DOHH2 (cell line): Measurements from ENCODE around the gene DDR1.

Experiments
- H3F3A ChIP-seq: fragments of 200-600 bp; sonication (generic), shearing (Covaris generic); 2 replicates; pipeline ENCODE4 v1.6.0; 2016; ENCODE audit warnings: antibody characterized with exemption, mild to moderate bottlenecking; ENCODE audit not compliant: control insufficient read depth, insufficient read depth
- H3K27ac ChIP-seq: fragments of 200-600 bp; sonication (generic); 2 replicates; pipeline ENCODE4 v1.5.1; 2014; ENCODE audit warnings: low read depth, mild to moderate bottlenecking, low read length, moderate library complexity
- H3K27me3 ChIP-seq: fragments of 200-600 bp; sonication (generic); 2 replicates; pipeline ENCODE4 v1.6.1; 2014; ENCODE audit warnings: mild to moderate bottlenecking, low read length, mixed read lengths; ENCODE audit not compliant: control insufficient read depth
- H3K36me3 ChIP-seq: fragments of 200-600 bp; sonication (generic); 2 replicates; pipeline ENCODE4 v1.6.1; 2014; ENCODE audit warnings: mild to moderate bottlenecking, low read length, moderate library complexity, mixed read lengths; ENCODE audit not compliant: control insufficient read depth
- H3K4me1 ChIP-seq: fragments of 200-600 bp; sonication (generic); 2 replicates; pipeline ENCODE4 v1.6.1; 2014; ENCODE audit warnings: mild to moderate bottlenecking, low read length, mixed read lengths; ENCODE audit not compliant: control insufficient read depth
- H3K4me2 ChIP-seq: fragments of 200-600 bp; sonication (generic); 2 replicates; pipeline ENCODE4 v1.6.0; 2014; ENCODE audit warnings: mild to moderate bottlenecking, low read length, moderate library complexity
- H3K4me3 ChIP-seq: fragments of 200-600 bp; sonication (generic); 2 replicates; pipeline ENCODE4 v1.5.1; 2014; ENCODE audit warnings: mild to moderate bottlenecking, low read length, mixed read lengths
- H3K79me2 ChIP-seq: fragments of 200-600 bp; sonication (generic); 2 replicates; pipeline ENCODE4 v1.6.1; 2014; ENCODE audit warnings: mild to moderate bottlenecking, low read length, mixed read lengths; ENCODE audit not compliant: control insufficient read depth
- H3K9me2 ChIP-seq: fragments of 200-600 bp; sonication (generic); replicated peaks from 2 replicates; pipeline ENCODE4 v1.6.1; 2014; ENCODE audit warnings: mild to moderate bottlenecking, low read length, mixed read lengths; ENCODE audit not compliant: control insufficient read depth
- H3K9me3 ChIP-seq: fragments of 200-600 bp; sonication (generic); 2 replicates; pipeline ENCODE4 v1.6.1; 2014; ENCODE audit warnings: antibody characterized with exemption, low read length, mixed read lengths; ENCODE audit not compliant: control insufficient read depth, insufficient read depth
- H4K20me1 ChIP-seq: fragments of 200-600 bp; sonication (generic); 2 replicates; pipeline ENCODE4 v1.6.0; 2014; ENCODE audit warnings: low read depth, mild to moderate bottlenecking, antibody characterized with exemption, low read length, moderate library complexity; ENCODE audit not compliant: control insufficient read depth, insufficient read depth
- CTCF ChIP-seq: fragments of 200-600 bp; sonication (generic); IDR thresholded peaks from one replicate; pipeline ENCODE4 v1.5.1; 2014; ENCODE audit warnings: antibody characterized with exemption, mild to moderate bottlenecking, low read depth, low read length; ENCODE audit not compliant: poor library complexity, severe bottlenecking
- EZH2phosphoT487 ChIP-seq: fragments of 200-600 bp; sonication (generic); IDR thresholded peaks from 2 replicates; pipeline ENCODE4 v1.6.1; 2017; ENCODE audit warnings: borderline replicate concordance, mild to moderate bottlenecking, antibody characterized with exemption, low read length, moderate library complexity, mixed read lengths

The DDR1 gene

GRCh38 chr6:30837870-30838269, 46.4 kb upstream of the DDR1 start:
- H3K4me1 ChIP-seq, result peaks cover 20% of the 10 kb centered on the region
- H3K9me2 ChIP-seq, result no peaks in the 10 kb centered on the region
- H3F3A ChIP-seq, result peaks cover 5% of the 10 kb centered on the region; the same call in 1 of the 2 replicates
- no peak for TF ChIP-seq EZH2phosphoT487
- no peak for TF ChIP-seq CTCF
- H3K27ac ChIP-seq, result no peak overlapping the region
- 0 out of 2 replicates have a peak overlapping the region, but pooled peaks have one; percentile 14 for H3K4me3 ChIP-seq
- H3K79me2 ChIP-seq, result no peaks in the 10 kb centered on the region
- no peaks in the 10 kb centered on the region for H3K36me3 ChIP-seq
- H3K27me3 ChIP-seq, result peaks cover 4% of the 10 kb centered on the region; the same call in 1 of the 2 replicates
- peak overlapping the region; percentile 54 for H3K4me2 ChIP-seq
- no peaks in the 10 kb centered on the region for H3K9me3 ChIP-seq
- H4K20me1 ChIP-seq, result no peaks in the 10 kb centered on the region

- no peak overlapping the region for H3K4me3 ChIP-seq
- H3K36me3 ChIP-seq, result no peaks in the 10 kb centered on the region
Measured at GRCh38 chr6:30839671-30840070, 44.6 kb upstream of the DDR1 start.

GRCh38 chr6:30840084-30840934, 44.0 kb upstream of the DDR1 start:
- no peaks in the 10 kb centered on the region for H3K79me2 ChIP-seq
- H3K36me3 ChIP-seq, result no peaks in the 10 kb centered on the region
- peaks cover 20% of the 10 kb centered on the region for H3K4me1 ChIP-seq
- peaks cover 5% of the 10 kb centered on the region; the same call in 1 of the 2 replicates for H3F3A ChIP-seq
- H4K20me1 ChIP-seq, result no peaks in the 10 kb centered on the region
- no peak overlapping the region for H3K4me3 ChIP-seq
- no peak overlapping the region for H3K4me2 ChIP-seq
- no peaks in the 10 kb centered on the region for H3K9me3 ChIP-seq
- no peak overlapping the region for H3K27ac ChIP-seq
- H3K27me3 ChIP-seq, result peaks cover 7% of the 10 kb centered on the region
- H3K9me2 ChIP-seq, result no peaks in the 10 kb centered on the region
- no peak for TF ChIP-seq CTCF

More at GRCh38 chr6:30839671-30840070, 44.6 kb upstream of the DDR1 start:
- peaks cover 5% of the 10 kb centered on the region; the same call in 1 of the 2 replicates for H3F3A ChIP-seq
- peaks cover 20% of the 10 kb centered on the region for H3K4me1 ChIP-seq
- H3K9me3 ChIP-seq, result no peaks in the 10 kb centered on the region
- no peak overlapping the region for H3K27ac ChIP-seq
- peaks cover 11% of the 10 kb centered on the region for H3K27me3 ChIP-seq
- no peaks in the 10 kb centered on the region for H4K20me1 ChIP-seq
- no peak overlapping the region for H3K4me2 ChIP-seq
- H3K79me2 ChIP-seq, result no peaks in the 10 kb centered on the region
- TF ChIP-seq CTCF (no peak), EZH2phosphoT487 (no peak)
- no peaks in the 10 kb centered on the region for H3K9me2 ChIP-seq
